HG02970 (cell line): ENCODE data around the gene OPN1MW2.
A peak's percentile ranks its signal among the peaks of the same experiment; 100 is the strongest.
"Not testable (repeated sequence)": the region's sequence is repeated elsewhere in the genome, so short reads cannot be mapped to it uniquely, and the experiment has no call there.

ENCODE experiments used
- ATAC-seq: cut with Tn5 transposase; IDR thresholded peaks from one replicate; pipeline ENCODE4 v1.9.1; 2021; ENCODE audit warnings: mild to moderate bottlenecking, moderate library complexity, moderate number of reproducible peaks; ENCODE audit not compliant: unreplicated experiment, low FRiP score

OPN1MW2 gene

DNA sequence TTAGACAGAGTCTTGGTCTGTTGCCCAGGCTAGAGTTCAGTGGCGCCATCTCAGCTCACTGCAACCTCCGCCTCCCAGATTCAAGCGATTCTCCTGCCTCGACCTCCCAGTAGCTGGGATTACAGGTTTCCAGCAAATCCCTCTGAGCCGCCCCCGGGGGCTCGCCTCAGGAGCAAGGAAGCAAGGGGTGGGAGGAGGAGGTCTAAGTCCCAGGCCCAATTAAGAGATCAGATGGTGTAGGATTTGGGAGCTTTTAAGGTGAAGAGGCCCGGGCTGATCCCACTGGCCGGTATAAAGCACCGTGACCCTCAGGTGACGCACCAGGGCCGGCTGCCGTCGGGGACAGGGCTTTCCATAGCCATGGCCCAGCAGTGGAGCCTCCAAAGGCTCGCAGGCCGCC, at the start of gene OPN1MW2:
TSS of gene OPN1MW2 (plus strand) at position 301 of the 400 bp plus-strand sequence. CDS start at position 361, 60 bp downstream.
- not testable (repeated sequence) for ATAC-seq

DNA sequence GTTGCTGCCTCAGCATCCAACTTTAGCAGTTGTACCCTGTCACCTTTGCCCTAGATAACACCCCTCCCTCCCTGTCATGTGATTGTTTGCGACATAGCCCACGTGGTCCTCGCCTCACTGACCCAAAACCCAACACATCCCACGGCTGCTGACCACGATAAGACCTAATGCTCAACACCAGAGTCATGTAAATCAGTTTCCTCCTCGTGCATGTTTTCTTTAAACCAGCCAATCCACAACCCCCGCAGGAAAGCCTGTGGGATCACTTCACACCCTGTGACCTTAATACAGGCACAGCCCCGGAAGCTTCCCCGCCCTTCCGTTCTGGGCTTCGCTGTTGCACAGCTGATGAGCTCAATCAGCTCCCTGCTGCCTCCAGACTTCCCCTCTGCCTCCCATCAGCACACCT, 47.0 kb upstream of the OPN1MW2 start:
- not testable (repeated sequence) for ATAC-seq

DNA sequence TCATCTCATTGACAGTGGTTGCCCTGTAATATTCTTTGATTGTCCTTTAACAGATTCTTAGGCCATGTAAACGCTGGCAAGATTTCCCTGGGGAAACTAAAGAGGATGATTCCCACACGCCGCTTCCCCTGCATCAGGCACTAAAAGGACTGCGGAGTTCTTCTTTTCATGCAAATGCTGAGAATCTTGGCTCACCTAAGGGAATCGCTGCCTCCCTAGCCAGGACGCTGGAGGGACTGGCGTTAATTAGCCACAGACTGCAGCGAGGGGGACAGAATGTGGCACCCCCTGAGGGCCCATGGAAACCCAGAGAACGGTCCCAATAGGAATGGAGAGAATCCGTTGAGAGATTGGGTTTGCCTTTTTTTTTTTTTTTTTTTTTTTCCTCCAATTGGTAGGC, 45.2 kb upstream of the OPN1MW2 start:
- ATAC-seq = not testable (repeated sequence)

DNA sequence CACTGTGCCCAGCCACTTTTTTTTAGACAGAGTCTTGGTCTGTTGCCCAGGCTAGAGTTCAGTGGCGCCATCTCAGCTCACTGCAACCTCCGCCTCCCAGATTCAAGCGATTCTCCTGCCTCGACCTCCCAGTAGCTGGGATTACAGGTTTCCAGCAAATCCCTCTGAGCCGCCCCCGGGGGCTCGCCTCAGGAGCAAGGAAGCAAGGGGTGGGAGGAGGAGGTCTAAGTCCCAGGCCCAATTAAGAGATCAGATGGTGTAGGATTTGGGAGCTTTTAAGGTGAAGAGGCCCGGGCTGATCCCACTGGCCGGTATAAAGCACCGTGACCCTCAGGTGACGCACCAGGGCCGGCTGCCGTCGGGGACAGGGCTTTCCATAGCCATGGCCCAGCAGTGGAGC, 37.3 kb upstream of the OPN1MW2 start, which contains the start of gene OPN1MW:
TSS of gene OPN1MW (plus strand) at position 301 of the 400 bp plus-strand sequence. CDS start at position 383, 82 bp downstream.
- not testable (repeated sequence) for ATAC-seq

DNA sequence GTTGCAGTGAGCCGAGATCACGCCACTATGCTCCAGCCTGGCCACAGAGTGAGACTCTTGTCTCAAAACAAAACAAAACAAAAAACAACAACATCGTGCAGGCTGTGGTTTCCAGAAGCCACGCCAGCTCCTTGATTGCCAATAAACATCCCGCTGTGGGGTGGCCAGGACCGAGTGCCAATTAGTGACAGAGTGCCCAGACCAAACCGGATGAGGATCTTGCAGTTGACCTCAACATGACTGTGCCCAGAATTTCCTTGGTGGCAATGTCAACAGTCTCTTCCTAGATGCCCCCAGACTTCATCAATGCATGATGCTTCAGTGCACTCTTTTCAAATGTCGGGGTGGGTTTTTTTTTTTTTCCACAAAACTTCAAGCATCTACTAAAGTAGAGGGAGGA, 35.8 kb upstream of the OPN1MW2 start:
- not testable (repeated sequence) for ATAC-seq

DNA sequence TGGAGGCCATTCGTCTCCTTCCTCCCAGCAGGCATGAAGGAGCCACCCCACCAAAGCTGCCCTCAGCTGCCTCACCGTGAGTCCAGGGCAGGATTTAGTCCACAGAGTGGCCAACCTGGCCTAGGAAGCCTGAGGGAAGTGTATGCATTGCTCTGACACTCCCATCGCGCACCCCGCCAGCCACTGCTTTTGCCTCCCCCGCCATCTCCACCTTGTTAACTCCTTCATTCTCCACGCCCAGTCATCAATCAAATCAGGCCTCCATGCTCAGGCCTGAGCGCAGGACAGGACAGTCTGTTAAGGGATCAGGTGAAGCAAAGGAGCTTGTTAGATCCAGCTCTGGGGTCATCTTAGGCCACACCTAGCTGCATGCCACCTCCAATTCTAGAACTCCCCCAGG, 26.7 kb upstream of the OPN1MW2 start:
- ATAC-seq = not testable (repeated sequence)

DNA sequence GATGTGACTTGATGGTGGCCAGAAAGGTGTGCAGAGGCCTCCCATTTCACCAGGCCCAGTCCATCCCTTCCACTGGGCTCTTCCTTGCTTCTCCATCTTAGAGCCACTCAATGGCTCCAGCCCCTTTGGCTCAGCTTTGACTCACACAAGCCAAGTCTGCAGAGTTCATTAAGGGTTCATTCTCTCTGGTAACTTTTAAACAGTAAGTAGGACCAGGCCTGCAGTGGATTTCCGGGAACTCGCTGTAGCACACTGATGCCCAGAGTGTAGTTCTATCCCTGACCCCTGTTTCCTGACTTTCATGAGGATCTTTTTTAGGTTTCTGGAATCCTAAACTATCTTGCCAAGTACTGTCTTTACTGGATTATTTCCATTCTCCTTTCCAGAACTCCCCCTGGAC, 25.2 kb upstream of the OPN1MW2 start:
- ATAC-seq = not testable (repeated sequence)

DNA sequence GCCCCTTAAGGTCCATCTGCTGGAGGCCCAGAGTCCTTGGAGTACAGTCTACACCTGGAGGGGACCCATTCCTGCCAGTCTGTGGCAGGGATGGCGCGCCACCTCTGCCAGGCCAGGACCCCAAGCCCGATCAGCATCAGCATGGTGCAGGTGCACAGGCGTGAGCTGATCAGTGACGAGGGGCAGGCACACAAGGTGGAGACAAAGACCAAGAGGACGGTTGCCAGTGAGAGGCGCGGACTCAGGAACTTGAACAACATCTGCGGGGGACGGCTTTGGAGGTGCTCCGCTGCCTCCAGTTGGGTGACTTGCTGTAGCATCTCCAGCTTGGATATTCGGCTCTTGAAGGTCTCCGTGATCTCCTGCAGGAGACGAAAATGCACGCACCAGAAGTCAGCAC, 23.1 kb upstream of the OPN1MW2 start:
- not testable (repeated sequence) for ATAC-seq

DNA sequence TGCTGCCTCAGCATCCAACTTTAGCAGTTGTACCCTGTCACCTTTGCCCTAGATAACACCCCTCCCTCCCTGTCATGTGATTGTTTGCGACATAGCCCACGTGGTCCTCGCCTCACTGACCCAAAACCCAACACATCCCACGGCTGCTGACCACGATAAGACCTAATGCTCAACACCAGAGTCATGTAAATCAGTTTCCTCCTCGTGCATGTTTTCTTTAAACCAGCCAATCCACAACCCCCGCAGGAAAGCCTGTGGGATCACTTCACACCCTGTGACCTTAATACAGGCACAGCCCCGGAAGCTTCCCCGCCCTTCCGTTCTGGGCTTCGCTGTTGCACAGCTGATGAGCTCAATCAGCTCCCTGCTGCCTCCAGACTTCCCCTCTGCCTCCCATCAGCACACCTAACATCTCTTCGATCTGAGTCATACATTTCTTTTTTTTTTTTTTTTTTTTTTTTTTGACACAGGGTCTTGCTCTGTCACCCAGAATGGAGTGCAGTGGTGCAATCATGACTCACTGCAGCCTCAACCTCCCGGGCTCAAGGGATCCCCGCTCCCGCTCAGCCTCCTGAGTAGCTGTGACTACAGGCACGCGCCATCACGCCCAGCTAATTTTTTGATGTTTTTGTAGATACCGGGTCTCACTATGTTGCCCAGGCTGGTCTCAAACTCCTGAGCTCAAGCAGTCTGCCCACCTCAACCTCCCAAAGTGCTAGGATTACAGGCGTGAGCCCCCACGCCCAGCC, 9.7 kb upstream of the OPN1MW2 start:
- ATAC-seq = not testable (repeated sequence)

DNA sequence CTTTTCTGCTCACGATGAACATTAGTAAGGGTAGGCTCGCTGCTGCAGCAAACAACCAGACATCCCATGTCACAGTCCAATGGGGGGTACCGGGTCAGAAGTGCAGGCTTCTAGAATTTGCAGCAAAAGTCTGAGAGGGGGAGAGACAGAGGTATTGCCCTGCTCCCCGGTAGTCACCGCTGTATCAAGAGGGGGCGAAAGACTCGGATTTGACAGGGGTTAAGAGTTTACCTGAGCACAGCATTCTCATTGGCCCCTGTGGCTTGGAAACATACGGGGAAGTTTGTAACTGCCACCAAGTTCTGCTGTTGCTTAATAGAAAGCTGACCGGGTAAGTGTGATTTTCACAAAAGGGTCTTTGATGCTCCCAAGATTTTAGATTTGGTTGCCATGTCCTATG, 8.5 kb upstream of the OPN1MW2 start:
- not testable (repeated sequence) for ATAC-seq

DNA sequence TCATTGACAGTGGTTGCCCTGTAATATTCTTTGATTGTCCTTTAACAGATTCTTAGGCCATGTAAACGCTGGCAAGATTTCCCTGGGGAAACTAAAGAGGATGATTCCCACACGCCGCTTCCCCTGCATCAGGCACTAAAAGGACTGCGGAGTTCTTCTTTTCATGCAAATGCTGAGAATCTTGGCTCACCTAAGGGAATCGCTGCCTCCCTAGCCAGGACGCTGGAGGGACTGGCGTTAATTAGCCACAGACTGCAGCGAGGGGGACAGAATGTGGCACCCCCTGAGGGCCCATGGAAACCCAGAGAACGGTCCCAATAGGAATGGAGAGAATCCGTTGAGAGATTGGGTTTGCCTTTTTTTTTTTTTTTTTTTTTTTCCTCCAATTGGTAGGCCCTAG, 8.1 kb upstream of the OPN1MW2 start:
- ATAC-seq = not testable (repeated sequence)

DNA sequence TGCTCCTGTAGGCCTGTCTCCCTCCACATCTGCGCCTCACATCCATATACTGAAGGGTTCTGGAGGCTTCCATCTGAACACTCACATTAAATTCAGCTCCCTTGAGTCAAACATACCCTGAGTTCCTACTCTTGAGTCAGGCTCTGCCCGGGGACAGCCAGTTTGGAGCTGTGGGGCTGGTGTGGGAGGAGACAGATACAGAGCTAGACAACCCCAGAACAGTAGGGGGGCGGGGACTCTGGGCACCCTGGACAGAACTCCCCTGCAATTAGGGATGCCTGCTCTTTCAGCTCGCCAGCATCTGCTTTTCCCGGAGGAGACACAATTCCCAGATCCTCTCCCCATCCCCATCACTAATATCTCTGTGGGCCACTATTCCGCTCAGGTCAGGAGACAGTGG, 5.7 kb downstream of the OPN1MW2 start:
- not testable (repeated sequence) for ATAC-seq

DNA sequence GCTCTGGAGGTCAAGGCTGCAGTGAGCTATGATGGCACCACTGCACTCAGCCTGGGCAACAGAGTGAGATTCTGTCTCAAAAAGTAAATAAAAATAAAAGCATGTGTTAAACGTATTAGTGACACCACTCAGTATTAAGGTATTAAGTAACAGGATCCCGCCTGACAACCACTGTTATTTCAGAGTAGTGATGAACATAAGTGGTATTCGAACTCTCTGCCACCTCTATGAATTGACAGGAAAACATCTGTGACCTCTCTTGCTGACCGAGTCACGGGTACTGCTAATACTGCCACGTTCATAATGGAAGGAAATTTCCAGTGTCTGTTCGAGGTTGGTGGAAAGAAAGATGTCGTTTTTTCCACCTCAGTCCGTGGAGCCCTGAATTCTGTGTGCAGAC, 7.2 kb downstream of the OPN1MW2 start:
- not testable (repeated sequence) for ATAC-seq

DNA sequence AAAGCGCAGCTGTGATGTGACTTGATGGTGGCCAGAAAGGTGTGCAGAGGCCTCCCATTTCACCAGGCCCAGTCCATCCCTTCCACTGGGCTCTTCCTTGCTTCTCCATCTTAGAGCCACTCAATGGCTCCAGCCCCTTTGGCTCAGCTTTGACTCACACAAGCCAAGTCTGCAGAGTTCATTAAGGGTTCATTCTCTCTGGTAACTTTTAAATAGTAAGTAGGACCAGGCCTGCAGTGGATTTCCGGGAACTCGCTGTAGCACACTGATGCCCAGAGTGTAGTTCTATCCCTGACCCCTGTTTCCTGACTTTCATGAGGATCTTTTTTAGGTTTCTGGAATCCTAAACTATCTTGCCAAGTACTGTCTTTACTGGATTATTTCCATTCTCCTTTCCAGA, 11.9 kb downstream of the OPN1MW2 start:
- ATAC-seq = not testable (repeated sequence)

DNA sequence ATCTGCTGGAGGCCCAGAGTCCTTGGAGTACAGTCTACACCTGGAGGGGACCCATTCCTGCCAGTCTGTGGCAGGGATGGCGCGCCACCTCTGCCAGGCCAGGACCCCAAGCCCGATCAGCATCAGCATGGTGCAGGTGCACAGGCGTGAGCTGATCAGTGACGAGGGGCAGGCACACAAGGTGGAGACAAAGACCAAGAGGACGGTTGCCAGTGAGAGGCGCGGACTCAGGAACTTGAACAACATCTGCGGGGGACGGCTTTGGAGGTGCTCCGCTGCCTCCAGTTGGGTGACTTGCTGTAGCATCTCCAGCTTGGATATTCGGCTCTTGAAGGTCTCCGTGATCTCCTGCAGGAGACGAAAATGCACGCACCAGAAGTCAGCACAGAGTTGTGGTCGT, 14.1 kb downstream of the OPN1MW2 start:
- ATAC-seq = not testable (repeated sequence)

DNA sequence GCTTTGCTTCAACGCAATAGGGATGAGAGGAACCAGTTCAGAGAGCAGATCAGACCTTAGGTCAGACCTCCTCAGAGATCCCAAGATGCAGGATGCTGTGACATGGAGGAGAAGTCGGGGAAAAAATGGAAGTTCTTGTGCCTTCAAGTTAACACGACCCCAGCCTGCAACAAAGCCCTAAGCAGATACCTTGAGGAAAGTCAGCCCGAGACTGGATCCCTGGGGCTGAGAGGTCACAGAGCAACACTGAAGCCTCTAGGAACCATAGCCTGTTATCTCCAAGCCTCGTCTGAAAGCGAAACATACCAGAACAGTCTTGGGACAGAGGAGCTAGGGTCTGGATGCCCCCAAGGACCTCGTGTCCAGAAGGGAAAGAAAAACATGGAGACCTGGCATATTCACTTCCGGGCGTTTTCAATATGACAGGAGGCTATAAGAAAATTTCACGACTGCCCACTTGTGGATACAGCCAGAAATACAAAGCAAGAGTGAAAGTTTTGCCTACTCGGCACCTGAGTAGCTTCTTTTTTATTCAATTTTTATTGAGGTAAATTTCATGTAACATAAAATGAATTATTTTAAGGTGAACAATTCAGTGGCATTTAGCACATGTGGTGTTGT, 19.5 kb downstream of the OPN1MW2 start:
- not testable (repeated sequence) for ATAC-seq

DNA sequence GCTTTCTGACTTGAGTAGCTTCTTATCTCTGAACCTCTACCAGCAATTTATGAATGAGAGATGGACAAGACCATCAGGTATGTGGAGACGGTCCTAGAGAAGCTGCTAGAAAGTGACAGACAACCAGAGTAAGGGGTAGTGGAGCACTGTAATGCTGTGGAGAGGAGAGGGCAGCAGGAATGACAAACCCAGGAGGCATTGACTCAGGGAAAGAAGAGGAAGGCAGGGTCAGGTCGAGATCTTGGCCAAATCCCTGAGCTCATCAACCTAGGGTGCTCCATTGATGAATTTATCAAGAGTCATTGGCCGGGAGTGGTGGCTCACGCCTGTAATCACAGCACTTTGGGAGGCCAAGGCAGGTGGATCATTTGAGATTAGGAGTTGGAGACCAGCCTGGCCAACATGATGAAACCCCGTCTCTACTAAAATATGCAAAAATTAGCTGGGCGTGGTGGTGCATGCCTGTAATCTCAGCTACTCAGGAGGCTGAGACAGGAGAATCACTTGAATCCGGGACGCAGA, 20.5 kb downstream of the OPN1MW2 start:
- not testable (repeated sequence) for ATAC-seq

DNA sequence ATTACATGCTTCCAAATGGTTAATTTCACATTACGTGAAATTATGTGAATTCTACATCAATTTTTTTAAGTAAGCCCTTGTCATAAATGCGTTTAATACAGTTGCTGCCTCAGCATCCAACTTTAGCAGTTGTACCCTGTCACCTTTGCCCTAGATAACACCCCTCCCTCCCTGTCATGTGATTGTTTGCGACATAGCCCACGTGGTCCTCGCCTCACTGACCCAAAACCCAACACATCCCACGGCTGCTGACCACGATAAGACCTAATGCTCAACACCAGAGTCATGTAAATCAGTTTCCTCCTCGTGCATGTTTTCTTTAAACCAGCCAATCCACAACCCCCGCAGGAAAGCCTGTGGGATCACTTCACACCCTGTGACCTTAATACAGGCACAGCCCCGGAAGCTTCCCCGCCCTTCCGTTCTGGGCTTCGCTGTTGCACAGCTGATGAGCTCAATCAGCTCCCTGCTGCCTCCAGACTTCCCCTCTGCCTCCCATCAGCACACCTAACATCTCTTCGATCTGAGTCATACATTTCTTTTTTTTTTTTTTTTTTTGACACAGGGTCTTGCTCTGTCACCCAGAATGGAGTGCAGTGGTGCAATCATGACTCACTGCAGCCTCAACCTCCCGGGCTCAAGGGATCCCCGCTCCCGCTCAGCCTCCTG, 28.0 kb downstream of the OPN1MW2 start:
- ATAC-seq = peak; percentile 64

DNA sequence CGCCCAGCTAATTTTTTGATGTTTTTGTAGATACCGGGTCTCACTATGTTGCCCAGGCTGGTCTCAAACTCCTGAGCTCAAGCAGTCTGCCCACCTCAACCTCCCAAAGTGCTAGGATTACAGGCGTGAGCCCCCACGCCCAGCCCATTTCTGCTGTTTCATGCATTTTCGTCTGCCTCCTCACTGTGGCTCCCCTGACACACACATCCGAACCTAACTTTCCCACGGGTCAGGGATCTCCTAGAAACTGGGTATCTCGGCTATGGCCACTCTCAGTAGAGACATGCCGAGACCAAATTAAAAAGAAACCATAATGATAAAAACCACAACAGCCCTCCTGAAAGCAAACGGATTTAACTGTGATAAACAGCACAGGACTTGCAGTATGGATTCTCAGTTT, 28.5 kb downstream of the OPN1MW2 start:
- ATAC-seq = not testable (repeated sequence)

DNA sequence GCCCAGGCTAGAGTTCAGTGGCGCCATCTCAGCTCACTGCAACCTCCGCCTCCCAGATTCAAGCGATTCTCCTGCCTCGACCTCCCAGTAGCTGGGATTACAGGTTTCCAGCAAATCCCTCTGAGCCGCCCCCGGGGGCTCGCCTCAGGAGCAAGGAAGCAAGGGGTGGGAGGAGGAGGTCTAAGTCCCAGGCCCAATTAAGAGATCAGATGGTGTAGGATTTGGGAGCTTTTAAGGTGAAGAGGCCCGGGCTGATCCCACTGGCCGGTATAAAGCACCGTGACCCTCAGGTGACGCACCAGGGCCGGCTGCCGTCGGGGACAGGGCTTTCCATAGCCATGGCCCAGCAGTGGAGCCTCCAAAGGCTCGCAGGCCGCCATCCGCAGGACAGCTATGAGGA, 37.7 kb downstream of the OPN1MW2 start, which contains the start of gene OPN1MW3:
TSS of gene OPN1MW3 (plus strand) at position 301 of the 400 bp plus-strand sequence. CDS start at position 339, 38 bp downstream.
- not testable (repeated sequence) for ATAC-seq

DNA sequence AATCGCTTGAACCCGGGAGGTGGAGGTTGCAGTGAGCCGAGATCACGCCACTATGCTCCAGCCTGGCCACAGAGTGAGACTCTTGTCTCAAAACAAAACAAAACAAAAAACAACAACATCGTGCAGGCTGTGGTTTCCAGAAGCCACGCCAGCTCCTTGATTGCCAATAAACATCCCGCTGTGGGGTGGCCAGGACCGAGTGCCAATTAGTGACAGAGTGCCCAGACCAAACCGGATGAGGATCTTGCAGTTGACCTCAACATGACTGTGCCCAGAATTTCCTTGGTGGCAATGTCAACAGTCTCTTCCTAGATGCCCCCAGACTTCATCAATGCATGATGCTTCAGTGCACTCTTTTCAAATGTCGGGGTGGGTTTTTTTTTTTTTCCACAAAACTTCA, 39.2 kb downstream of the OPN1MW2 start:
- ATAC-seq = not testable (repeated sequence)
